GM18517 (cell line): ENCODE measurements around the gene CASP6.
A peak's percentile ranks its signal among the peaks of the same experiment; 100 is the strongest.
"Not testable (repeated sequence)": the region's sequence is repeated elsewhere in the genome, so short reads cannot be mapped to it uniquely, and the experiment has no call there.

Source experiments
- ATAC-seq: cut with Tn5 transposase; IDR thresholded peaks from one replicate; pipeline ENCODE4 v1.9.1; 2021; ENCODE audit warnings: mild to moderate bottlenecking, moderate library complexity; ENCODE audit not compliant: unreplicated experiment

Gene CASP6

GRCh38 chr4:109721033-109721432 is 17.8 kb upstream of the CASP6 start:
- no peak for ATAC-seq

- ATAC-seq, result no peak
These were observed 16.4 kb upstream of the CASP6 start for GRCh38 chr4:109719604-109720003.

GRCh38 chr4:109718759-109719158 is 15.5 kb upstream of the CASP6 start:
- no peak for ATAC-seq

GRCh38 chr4:109713500-109713899 is 10.3 kb upstream of the CASP6 start:
- ATAC-seq, result no peak

GRCh38 chr4:109708990-109709389 is 5.7 kb upstream of the CASP6 start:
- peak; percentile 82 for ATAC-seq

GRCh38 chr4:109708435-109708834 is 5.2 kb upstream of the CASP6 start:
- no peak for ATAC-seq

GRCh38 chr4:109703664-109704361 is 568 bp upstream of the CASP6 start:
- no peak for ATAC-seq

- ATAC-seq, result peak; percentile 12
These were observed 1.5 kb downstream of the CASP6 start for GRCh38 chr4:109701566-109702410.

- no peak for ATAC-seq
These were observed 3.6 kb downstream of the CASP6 start for GRCh38 chr4:109699553-109700225.

- ATAC-seq, result no peak
These were observed 4.6 kb downstream of the CASP6 start for GRCh38 chr4:109698656-109699055.

GRCh38 chr4:109691411-109691920 is 11.8 kb downstream of the CASP6 start:
- ATAC-seq, result no peak

GRCh38 chr4:109690690-109691410 is 12.4 kb downstream of the CASP6 start:
- ATAC-seq, result peak; percentile 91

- no peak for ATAC-seq
These were observed 18.5 kb downstream of the CASP6 start for GRCh38 chr4:109684727-109685126.

- no peak for ATAC-seq
These were observed 19.5 kb downstream of the CASP6 start for GRCh38 chr4:109683621-109684253.

GRCh38 chr4:109682875-109683274 is 20.4 kb downstream of the CASP6 start:
- ATAC-seq, result no peak

- ATAC-seq, result not testable (repeated sequence)
These were observed 24.3 kb downstream of the CASP6 start for GRCh38 chr4:109678925-109679324.

- not testable (repeated sequence) for ATAC-seq
These were observed 24.8 kb downstream of the CASP6 start for GRCh38 chr4:109678472-109678871.

GRCh38 chr4:109676886-109677285 is 26.4 kb downstream of the CASP6 start:
- ATAC-seq, result no peak

- ATAC-seq, result no peak
These were observed 27.4 kb downstream of the CASP6 start for GRCh38 chr4:109675843-109676242.

- ATAC-seq, result no peak
These were observed 28.1 kb downstream of the CASP6 start for GRCh38 chr4:109675181-109675580.
